OCI-LY7 (cell line): ENCODE data around the gene UGT1A1.

Source experiments
- CTCF ChIP-seq: fragments of 200-600 bp; sonication (generic); conservative IDR thresholded peaks from 2 replicates; pipeline ENCODE4 v1.5.1; 2014; ENCODE audit warnings: mild to moderate bottlenecking, antibody characterized with exemption, low read length, moderate library complexity, mixed read lengths
- EZH2phosphoT487 ChIP-seq: fragments of 200-600 bp; sonication (generic); IDR thresholded peaks from 2 replicates; pipeline ENCODE4 v1.6.1; 2018; ENCODE audit warnings: low read depth, borderline replicate concordance, mild to moderate bottlenecking, mixed run types, antibody characterized with exemption, low read length, moderate library complexity, mixed read lengths

- no peak for TF ChIP-seq CTCF
- no peak for TF ChIP-seq EZH2phosphoT487
Observed at GRCh38 chr2:233758141-233758540, 1.9 kb upstream of the UGT1A1 start.
